ENCODE data around the gene ZSCAN23. TPM values are rescaled to one million over a fixed set of nuclear protein-coding genes. Genes with fewer than 3 reads are reported as not detected.
"Not testable (repeated sequence)": the region's sequence is repeated elsewhere in the genome, so short reads cannot be mapped to it uniquely, and the experiment has no call there.

Gene ZSCAN23
- total RNA-seq, 2 donors from 2014 or later, result 1.1 to 1.2 TPM

DNA sequence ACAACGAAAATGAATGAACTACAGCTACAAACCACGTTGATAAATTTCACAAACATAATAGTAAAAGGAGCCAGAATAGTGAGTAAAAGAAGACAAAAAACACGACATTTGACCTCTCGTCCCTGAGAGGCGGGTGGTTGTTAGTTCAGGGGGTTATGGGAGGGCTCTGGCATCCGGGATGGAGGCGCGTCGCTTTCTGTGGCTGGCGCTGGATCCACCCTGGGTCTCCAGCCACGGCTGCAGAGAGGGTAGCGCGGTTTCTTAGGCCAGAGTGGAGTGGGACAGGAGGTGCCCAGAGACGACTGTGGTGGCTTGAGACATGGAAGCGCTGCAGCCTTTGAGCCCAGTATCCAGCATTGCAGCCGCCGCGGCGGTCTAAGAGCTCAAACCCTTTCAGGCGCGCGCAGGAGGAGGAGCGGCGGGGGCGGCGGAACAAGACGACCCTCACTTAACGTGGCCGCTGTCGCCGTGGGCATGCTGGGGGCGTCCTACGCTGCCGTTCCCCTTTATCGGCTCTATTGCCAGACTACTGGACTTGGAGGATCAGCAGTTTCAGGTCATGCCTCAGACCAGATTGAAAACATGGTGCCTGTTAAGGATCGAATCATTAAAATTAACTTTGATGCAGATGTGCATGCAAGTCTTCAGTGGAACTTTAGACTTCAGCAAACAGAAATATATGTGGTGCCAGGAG lies 3.7 kb upstream of the ZSCAN23 start:
- no peak for ATAC-seq
- intact Hi-C loops (cut with DNase I), result no loop called here
- peak; percentile 18 for DNase-seq

DNA sequence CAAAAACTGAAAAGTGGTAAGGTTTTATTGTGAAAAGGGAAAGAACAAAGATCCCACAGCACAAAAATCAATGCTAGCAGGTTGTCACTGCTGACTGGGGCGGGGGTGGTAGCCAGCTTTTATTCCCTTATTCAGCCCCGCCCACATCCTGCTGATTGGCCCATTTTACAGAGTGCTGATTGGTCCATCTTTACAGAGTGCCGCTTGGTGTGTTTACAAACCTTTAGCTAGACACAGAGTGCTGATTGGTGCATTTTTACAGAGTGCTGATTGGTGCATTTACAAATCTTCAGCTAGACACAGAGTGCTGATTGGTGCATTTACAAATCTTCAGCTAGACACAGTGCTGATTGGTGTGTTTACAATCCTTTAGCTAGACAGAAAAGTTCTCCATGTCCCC lies 1.5 kb upstream of the ZSCAN23 start:
- not testable (repeated sequence) for ATAC-seq

DNA sequence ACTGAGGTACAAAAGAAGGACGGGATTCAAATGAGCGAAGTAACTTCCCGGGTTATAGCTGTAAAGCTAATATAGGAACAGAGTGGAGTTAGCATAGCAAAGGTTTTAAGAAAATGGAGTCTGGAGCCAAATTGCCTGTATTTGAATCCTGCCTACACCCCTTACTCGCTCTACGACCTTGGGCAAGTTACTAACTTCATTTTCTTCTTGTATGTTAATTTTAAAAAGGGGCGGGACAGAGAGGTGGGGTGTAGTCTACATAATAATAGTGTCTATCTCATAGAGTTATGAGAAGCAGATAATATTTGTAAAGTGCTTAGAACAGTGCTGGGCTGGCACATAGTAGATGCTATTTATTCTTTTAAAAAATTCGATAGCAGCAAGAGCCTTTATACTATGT lies 705 bp downstream of the ZSCAN23 start:
- no peak for DNase-seq
- intact Hi-C loops (cut with DNase I), result loop anchor here in 1 of 2 donors (5.0 kb wide), 1 partner anchor 40 kb away; no protein-coding TSS in a partner anchor
- ATAC-seq, result no peak

More for the DNA sequence above, 1.5 kb upstream of the ZSCAN23 start:
- intact Hi-C loops (cut with DNase I), result loop anchor here in 1 of 2 donors (5.0 kb wide), 1 partner anchor 42 kb away; no protein-coding TSS in a partner anchor
- DNase-seq, result not testable (repeated sequence)

DNA sequence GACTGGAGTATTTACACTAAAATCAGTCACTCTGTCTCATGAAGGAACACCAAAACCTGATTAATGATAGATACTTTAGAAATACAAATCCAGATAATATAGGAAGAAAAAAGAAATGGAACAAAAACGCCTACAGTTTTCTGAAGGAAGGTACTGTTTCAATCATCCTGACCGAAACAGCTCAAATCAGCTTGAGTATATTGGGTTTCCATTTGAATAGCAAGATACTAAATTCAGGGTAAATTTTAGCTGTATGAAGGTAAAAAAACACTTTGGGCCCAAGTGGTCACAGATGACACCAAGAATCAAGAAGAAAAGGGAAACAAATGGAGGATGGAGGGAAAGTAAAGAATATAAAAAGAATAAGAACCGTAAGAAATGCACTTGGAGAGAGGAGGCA lies 6.9 kb downstream of the ZSCAN23 start:
- ATAC-seq, result no peak
- intact Hi-C loops (cut with DNase I), result no loop called here

DNA sequence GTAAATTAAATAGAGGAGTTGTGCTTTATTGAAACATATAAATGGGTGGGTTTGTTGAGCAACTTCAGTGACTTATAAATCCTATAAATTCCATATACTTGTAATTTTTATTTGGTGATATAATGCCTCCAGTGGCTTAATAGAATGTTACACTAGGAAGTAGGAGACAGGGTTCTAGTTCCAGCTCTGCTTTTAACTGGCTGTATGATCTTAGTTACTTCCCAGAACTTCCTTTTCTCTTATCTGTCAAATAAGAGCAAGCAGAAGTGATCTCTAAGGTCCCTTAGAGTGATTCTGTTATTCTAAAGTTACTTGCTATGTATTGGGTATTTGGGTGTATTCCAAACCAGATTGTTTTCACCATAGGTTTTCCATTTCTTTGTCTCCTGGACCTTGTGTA lies 10.2 kb downstream of the ZSCAN23 start:
- DNase-seq (no peak), ATAC-seq (no peak)

More for the DNA sequence above, 6.9 kb downstream of the ZSCAN23 start:
- DNase-seq, result no peak

DNA sequence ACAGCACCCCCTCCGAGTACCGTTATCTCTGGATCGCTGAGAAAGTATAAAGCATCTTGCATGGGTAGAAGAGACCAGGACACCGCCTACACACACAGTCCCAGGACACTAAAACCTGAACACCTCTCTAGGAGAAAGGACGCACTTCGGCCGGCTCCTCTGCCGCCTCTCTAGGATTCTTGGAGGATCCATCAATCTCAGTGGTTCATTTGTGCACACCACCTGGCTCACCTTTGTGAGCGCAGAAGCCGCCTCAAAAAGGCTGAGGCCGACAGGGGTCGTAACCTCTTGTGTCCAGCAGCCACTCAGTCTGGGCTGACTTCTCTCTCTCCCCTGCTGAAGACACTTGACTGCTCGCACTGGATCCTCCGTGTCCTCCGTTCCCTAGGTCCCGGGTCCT lies 13.5 kb downstream of the ZSCAN23 start:
- intact Hi-C loops (cut with DNase I), result no loop called here
- ATAC-seq (no peak), DNase-seq (no peak)

More for the DNA sequence above, 10.2 kb downstream of the ZSCAN23 start:
- intact Hi-C loops (cut with DNase I), result no loop called here

DNA sequence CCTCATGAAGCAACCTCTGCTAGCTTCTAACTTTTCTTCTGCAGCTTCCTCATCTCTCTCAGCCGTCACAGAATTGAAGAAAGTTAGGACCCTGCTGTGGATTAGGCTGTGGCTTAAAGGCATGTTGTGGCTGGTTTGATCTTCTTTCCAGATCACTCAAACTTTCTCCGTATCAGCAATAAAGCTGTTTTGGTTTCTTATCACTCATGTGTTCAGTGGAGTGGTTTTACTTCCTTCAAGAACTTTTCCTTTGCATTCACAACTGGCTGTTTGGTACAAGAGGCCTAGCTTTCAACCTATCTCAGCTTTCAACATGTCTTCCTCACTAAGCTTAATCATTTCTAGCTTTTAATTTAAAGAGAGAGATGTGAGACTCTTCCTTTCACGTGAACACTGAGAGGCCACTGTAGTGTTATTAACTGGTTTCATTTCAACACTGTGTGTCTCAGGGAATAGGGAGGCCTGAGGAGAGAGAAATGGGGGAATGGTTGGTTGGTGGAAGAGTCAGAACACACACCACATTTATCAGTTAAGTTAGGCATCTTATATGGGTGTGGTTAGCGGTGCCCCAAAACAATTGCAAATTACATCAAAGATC lies 17.2 kb downstream of the ZSCAN23 start:
- ATAC-seq, result no peak
- intact Hi-C loops (cut with DNase I), result no loop called here

DNA sequence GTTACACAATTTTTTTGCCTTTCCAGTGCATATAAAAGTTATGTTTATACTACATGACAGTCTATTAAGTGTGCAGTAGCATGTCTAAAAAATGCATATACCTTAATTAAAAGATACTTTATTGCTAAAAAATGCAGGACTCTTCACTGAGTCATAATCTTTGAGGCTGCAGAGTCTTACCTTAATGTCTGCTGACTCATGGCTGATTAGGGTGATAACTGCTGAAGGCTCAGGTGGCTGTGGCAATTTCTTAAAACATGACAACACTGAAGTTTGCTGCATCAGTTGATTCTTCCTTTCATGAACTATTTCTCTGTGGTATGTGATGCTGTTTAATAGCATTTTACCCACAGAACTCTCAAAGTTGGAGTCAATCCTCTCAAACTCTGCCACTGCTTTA lies 19.1 kb downstream of the ZSCAN23 start:
- intact Hi-C loops (cut with DNase I), result no loop called here
- ATAC-seq (no peak), DNase-seq (no peak)

More for the DNA sequence above, 17.2 kb downstream of the ZSCAN23 start:
- no peak for DNase-seq

DNA sequence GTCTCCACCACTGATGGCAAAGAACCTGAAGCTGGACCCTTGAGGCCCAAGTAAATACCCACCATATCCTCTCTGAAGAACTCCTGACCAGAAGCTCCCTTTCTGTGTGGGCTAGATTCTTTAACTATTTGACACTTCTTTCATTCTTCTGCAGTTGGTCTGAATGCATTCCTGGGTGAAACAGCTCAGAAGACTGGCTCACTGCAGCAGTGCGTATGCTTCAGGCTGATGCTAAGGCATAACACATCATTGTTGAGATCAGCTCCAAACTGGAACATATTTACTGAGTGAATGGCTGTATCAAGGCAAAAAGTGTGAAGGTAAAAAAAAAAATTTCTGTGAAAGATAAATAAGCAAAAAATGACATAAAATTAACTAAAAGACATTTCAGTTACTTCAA lies 19.7 kb downstream of the ZSCAN23 start:
- ATAC-seq (no peak), DNase-seq (no peak)
- intact Hi-C loops (cut with DNase I), result no loop called here

DNA sequence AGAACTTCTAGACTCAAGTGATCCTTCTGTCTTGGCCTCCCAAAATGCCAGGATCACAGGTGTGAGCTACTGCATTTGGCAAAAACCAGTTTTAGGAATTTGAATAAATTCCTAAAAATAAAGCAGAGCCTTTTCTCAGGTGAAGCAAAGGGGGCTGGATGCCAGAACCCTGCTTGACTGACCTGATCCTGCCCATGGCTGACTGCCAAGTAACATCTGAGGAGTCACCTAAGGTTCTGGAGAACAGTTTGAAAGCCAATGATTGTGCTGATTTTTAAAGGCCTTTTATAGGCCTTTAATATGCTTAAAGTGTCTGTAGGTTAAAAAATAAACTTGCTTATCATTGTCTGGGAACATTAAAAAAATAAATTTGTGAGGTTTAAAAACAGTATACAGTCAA lies 29.6 kb downstream of the ZSCAN23 start:
- no peak for DNase-seq
- intact Hi-C loops (cut with DNase I), result no loop called here
- ATAC-seq, result no peak

DNA sequence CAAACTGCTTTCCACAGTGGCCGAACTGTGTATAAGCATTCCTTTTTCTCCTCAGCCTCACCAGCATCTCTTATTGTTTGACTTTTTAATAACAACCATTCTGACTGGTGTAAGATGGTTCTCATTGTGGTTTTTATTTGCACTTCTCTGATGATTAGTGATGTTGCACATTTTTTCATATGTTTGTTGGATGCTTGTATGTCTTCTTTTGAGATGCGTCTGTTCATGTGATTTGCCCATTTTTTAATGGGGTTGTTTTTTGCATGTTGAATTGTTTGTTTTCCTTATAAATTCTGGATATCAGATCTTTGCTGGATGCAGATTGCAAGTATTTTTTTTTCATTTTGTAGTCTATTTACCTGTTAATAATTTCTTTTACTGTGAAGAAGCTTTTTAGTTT lies 32.5 kb downstream of the ZSCAN23 start:
- intact Hi-C loops (cut with DNase I), result no loop called here
- no peak for ATAC-seq

DNA sequence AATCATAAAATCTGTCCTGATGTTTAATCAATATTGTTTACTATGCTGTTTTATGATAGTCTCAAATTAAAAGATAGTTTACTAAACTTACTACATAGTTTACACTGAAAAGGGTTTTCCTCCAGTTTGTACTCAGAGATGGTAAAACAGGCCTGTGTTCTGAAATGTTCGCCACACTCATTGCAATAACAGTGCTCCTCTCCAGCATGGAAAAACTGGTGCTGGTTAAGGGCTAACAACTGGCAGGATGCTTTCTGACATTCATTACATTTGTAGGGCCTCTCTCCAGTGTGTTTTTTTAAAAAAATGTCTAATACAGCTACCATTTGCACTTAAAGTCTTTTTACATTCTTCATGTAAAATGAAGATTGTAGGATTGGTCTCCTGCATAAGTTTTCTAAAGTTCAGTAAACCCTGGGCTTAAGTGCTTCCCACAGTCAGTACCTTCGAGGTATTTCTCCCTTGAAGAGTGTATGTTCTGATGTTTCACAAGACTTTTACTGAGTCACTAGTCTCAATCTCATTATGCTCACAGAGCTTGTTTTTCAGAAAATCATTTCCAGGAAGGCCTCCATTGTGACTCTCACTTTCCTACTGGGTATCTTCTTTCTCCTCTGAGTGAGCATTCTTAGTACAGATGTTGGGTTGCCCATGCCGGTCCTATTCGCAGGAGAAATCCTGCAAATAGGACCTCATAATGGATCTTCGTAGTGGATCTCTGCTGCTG lies 35.1 kb downstream of the ZSCAN23 start:
- intact Hi-C loops (cut with DNase I), result no loop called here
- DNase-seq (no peak), ATAC-seq (no peak)

More for the DNA sequence above, 32.5 kb downstream of the ZSCAN23 start:
- DNase-seq, result no peak

DNA sequence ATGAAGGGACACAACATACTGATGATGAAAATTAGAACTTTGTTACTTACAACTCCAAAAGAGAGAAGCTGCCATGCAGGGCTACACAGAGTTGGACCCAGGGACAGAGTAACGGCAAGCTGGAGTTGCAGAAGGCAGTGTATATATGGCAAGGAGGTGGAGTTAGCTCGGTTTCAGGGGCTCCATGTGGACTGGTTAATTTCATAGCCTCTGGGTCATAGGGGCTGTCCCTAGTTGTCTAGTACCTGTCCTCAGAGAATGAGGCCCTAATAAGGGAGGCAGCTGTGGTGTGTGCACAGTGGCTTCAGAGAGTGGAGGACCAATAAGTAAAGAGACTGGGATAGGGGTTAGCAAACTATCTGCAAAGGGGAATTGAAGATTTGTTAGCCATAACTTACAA lies 35.9 kb downstream of the ZSCAN23 start:
- ATAC-seq (no peak), DNase-seq (no peak)
- intact Hi-C loops (cut with DNase I), result no loop called here

DNA sequence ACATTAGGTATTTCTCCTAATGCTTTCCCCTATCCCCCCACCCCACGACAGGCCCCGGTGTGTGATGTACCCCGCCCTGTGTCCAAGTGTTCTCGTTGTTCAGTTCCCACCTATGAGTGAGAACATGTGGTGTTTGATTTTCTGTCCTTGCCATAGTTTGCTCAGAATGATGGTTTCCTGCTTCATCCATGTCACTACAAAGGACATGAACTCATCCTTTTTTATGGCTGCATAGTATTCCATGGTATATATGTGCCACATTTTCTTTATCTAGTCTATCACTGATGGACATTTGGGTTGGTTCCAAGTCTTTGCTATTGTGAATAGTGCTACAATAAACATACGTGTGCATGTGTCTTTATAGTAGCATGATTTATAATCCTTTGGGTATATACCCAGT lies 39.4 kb downstream of the ZSCAN23 start:
- DNase-seq, ATAC-seq: not testable (repeated sequence)
- intact Hi-C loops (cut with DNase I), result loop anchor here in 1 of 2 donors (5.0 kb wide), 1 partner anchor 38 kb away; the partner anchor contains the start of gene ZSCAN23

DNA sequence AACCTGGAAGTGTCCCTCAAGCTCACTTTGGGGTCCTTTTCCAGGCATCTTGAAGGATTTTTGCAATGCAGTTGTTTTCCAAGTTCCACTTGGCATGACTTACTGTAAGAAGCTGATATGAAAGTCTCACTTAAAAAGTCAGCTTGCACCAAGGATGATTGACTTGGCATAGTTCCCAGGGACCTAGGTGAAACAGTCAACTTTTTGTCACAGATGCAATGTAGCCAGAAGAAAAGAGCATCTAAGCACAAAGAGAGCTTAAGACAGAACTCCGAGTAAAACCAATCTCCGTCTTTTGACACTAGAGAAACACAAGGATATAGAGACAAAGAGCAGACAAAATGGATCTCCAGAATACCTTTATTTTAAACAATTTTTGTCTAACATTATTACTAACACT lies 41.1 kb downstream of the ZSCAN23 start:
- intact Hi-C loops (cut with DNase I), result loop anchor here in 1 of 2 donors (5.0 kb wide), 1 partner anchor 40 kb away; the partner anchor contains the start of gene ZSCAN23
- ATAC-seq (no peak), DNase-seq (no peak)

DNA sequence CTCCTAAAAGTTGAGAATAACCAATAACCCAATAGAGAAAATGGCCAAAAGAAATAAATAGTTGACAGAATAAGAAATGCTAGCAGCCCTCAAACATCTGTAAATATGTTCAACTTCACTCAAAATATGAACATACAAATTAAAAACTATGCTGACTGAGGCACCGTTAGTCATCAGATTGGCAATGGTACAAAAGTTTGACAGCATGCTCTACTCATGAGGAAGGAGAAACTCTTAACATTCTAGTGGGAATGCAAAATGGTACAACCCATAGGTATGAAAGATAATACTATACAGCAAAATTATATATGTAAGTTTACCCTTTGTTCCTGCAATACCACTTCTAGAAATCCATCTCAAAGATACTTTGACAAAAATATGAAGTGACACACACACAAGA lies 42.1 kb downstream of the ZSCAN23 start:
- intact Hi-C loops (cut with DNase I), result loop anchor here in 1 of 2 donors (5.0 kb wide), 1 partner anchor 41 kb away; the partner anchor contains the start of gene ZSCAN23
- DNase-seq, result no peak
- ATAC-seq, result no peak

DNA sequence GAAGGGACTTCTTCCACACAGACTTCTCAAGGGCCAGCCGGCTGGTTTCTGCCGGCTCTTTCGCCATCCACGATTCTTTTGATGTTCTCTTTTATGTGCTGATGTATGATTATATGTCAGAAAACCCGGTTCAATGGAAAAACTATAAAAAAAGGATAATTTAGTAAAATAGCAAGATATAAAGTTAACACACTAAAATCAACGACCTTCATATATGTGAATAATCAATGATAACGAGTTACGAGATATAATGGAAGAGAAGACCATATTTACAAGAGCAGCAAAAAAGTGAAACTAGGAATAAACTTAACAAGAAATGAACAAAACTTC lies 43.2 kb downstream of the ZSCAN23 start:
- ATAC-seq (no peak), DNase-seq (no peak)
- intact Hi-C loops (cut with DNase I), result loop anchor here in 1 of 2 donors (5.0 kb wide), 1 partner anchor 42 kb away; the partner anchor contains the start of gene ZSCAN23

DNA sequence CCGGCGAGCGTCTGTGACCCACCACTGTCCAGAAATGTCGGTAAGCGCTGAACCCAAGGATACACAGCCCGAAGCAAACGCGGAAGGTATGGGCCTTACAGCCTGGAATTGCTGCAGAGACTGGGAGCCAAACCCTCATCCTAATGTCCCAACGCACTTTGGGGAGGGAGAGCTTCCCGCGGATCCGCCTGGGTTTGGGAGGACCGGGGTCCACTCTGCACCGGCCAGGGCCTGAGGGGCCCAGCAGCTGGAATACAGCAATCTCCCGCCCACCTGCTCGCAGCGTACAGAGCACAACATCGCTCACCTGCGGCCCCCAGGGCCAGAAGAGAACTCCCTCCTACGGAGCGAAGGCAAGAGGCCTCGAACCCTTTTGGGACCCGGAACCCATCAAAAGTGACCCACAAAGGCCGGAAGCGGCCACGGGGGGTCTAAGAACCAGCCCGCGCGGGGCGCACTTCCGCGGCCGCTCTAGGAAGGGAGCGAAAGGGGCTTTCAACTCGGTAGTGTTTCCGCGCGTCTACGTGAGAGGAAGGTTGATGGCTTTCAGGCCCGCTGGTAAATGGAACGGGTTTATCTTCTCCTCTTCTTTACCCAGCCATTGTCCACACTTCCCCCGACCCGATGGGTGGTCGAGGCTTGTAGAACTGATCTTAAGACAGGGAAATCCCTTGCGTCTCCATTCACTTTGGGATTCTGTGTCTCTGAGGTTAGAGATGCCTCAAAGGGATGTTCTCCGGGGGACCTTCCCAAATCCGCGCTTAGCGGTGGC lies 43.8 kb downstream of the ZSCAN23 start, which contains the start of gene ZSCAN12:
Gene ZSCAN12 (minus strand): TSS at position 398 of the 772 bp plus-strand sequence. CDS start 1,342 bp downstream, outside the sequence.
- ATAC-seq (peak; percentile 97 to 98), DNase-seq (peak; percentile 88)
- intact Hi-C loops (cut with DNase I), result loop anchor here in 1 of 2 donors (5.0 kb wide), 1 partner anchor 43 kb away; the partner anchor contains the start of gene ZSCAN23

DNA sequence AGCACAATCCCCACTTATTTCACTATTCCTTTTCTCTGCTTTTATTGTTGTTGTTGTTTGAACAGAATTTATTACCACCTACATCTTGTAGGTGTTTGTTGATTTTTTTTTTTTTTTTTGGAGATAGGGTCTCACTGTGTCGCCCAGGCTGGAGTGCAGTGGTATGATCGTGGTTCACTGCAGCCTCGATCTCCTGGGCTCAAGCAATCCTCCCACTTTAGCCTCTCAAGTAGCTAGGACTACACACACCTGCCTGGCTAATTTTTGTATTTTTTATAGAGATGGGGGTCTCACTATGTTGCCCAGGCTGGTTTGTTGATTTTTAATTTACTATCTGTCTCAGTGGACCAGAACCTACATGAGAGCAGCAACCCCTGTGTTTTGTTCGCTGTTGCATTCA lies 47.4 kb downstream of the ZSCAN23 start:
- no peak for DNase-seq
- ATAC-seq, result no peak
- intact Hi-C loops (cut with DNase I), result no loop called here

Measured in left cardiac atrium (tissue), 4 donors.